H1 (cell line): Measurements from ENCODE around the gene CDRT15. TPM values are rescaled to one million over a fixed set of nuclear protein-coding genes. Genes with fewer than 3 reads are reported as not detected.

Experiments
- CTCF ChIA-PET: fragments of 300-600 bp; sonication (Branson Sonifier 250); formaldehyde crosslinking; loops from one replicate; lab custom pipeline; 2021; ENCODE audit not compliant: partially characterized antibody; lab: Charles Lee
- POLR2A ChIA-PET: fragments of 300-600 bp; sonication (Branson Sonifier 250); formaldehyde crosslinking; loops from one replicate; lab custom pipeline; 2021; ENCODE audit warnings: inconsistent platforms; ENCODE audit not compliant: partially characterized antibody; lab: Charles Lee
- DNase-seq, 2 experiments: peaks; one replicate each; pipeline versions ENCODE4 v3.0.0 to v3.0.0-alpha.2; 2010 to 2022; ENCODE audit warnings: low spot score in 2 of 2, low read depth in 1 of 2, mixed read lengths in 1 of 2
- FAIRE-seq: peaks from 2 replicates; lab custom pipeline; 2011; peaks lifted over from hg19 to GRCh38; lab: Jason Lieb, UNC
- H2AFZ ChIP-seq: 2 replicates; pipeline ENCODE4 v1.8.1; 2012; ENCODE audit warnings: low read length, inconsistent platforms
- H2AK5ac ChIP-seq: 2 replicates; pipeline ENCODE4 v1.6.1; 2013; ENCODE audit warnings: low read depth, low read length
- H2BK120ac ChIP-seq: replicated peaks from 2 replicates; pipeline ENCODE3; 2013; ENCODE audit warnings: low read depth, low read length, inconsistent platforms
- H2BK12ac ChIP-seq: 2 replicates; pipeline ENCODE4 v1.6.1; 2013; ENCODE audit warnings: low read depth, low read length
- H2BK15ac ChIP-seq: 2 replicates; pipeline ENCODE4 v1.6.1; 2013; ENCODE audit warnings: low read length
- H2BK20ac ChIP-seq: 2 replicates; pipeline ENCODE4 v1.6.1; 2013; ENCODE audit warnings: low read length
- H2BK5ac ChIP-seq: 2 replicates; pipeline ENCODE4 v1.6.1; 2013; ENCODE audit warnings: low read depth, low read length
- H3K14ac ChIP-seq: 2 replicates; pipeline ENCODE4 v1.6.1; 2013; ENCODE audit warnings: inconsistent platforms; ENCODE audit not compliant: insufficient read length
- H3K18ac ChIP-seq: 2 replicates; pipeline ENCODE4 v1.6.1; 2013; ENCODE audit warnings: low read length; ENCODE audit errors: extremely low read depth
- H3K23ac ChIP-seq: 2 replicates; pipeline ENCODE4 v1.6.1; 2013; ENCODE audit warnings: inconsistent platforms; ENCODE audit not compliant: insufficient read length
- H3K23me2 ChIP-seq: 2 replicates; pipeline ENCODE4 v1.6.1; 2013; ENCODE audit warnings: low read depth, low read length
- H3K27ac ChIP-seq: 2 replicates; pipeline ENCODE4 v1.6.1; 2011; ENCODE audit warnings: low read depth, low read length, inconsistent platforms
- H3K27me3 ChIP-seq, 4 experiments: replicated peaks in 1 of 4; 1 replicate in 1 of 4; 2 replicates in 3 of 4; pipeline versions ENCODE4 v1.6.1 to v1.8.1; 2011 to 2013; ENCODE audit warnings: low read length in 3 of 4, mild to moderate bottlenecking in 3 of 4, inconsistent platforms in 2 of 4, mixed read lengths in 2 of 4, moderate library complexity in 1 of 4; ENCODE audit not compliant: control insufficient read depth in 3 of 4, insufficient read depth in 3 of 4; ENCODE audit errors: extremely low read depth in 1 of 4
- H3K36me3 ChIP-seq, 4 experiments: 2 replicates each; pipeline versions ENCODE4 v1.6.1 to v1.8.1; 2011 to 2013; ENCODE audit warnings: mild to moderate bottlenecking in 4 of 4, low read length in 3 of 4, moderate library complexity in 2 of 4, control low read depth in 1 of 4, inconsistent platforms in 1 of 4; ENCODE audit not compliant: insufficient read depth in 4 of 4, control insufficient read depth in 2 of 4
- H3K4ac ChIP-seq: replicated peaks from 2 replicates; pipeline ENCODE3; 2013; ENCODE audit warnings: low read length, low read depth, mixed read lengths, inconsistent platforms; ENCODE audit not compliant: insufficient read length
- H3K4me1 ChIP-seq, 4 experiments: replicated peaks in 1 of 4; 1 replicate in 1 of 4; 2 replicates in 3 of 4; pipeline versions ENCODE4 v1.6.1 to v1.8.1; 2011 to 2013; ENCODE audit warnings: low read length in 3 of 4, inconsistent platforms in 2 of 4, mixed read lengths in 1 of 4; ENCODE audit not compliant: insufficient read depth in 4 of 4, control insufficient read depth in 3 of 4
- H3K4me2 ChIP-seq, 2 experiments: 2 replicates each; pipeline versions ENCODE4 v1.6.1 to v1.8.1; 2011 to 2013; ENCODE audit warnings: low read depth in 2 of 2, low read length in 2 of 2, control low read depth in 1 of 2, inconsistent platforms in 1 of 2, mild to moderate bottlenecking in 1 of 2; ENCODE audit not compliant: insufficient read depth in 1 of 2
- H3K4me3 ChIP-seq, 4 experiments: fragments of 200-600, 300-600 bp in 1 of 4; sonication (generic), shearing (Covaris generic), sonication (Bioruptor Twin) in 1 of 4; 2 replicates each; pipeline versions ENCODE4 v1.5.1 to v1.8.1; 2011 to 2016; ENCODE audit warnings: low read length in 4 of 4, low read depth in 3 of 4, control low read depth in 2 of 4, inconsistent platforms in 2 of 4, mild to moderate bottlenecking in 2 of 4, mixed read lengths in 1 of 4, moderate library complexity in 1 of 4; ENCODE audit not compliant: insufficient read depth in 2 of 4; ENCODE audit errors: extremely low read depth in 1 of 4
- H3K56ac ChIP-seq: replicated peaks from 2 replicates; pipeline ENCODE3; 2013; ENCODE audit warnings: low read depth, mild to moderate bottlenecking, mixed read lengths, low read length, inconsistent platforms; ENCODE audit not compliant: insufficient read length
- H3K79me1 ChIP-seq: 2 replicates; pipeline ENCODE4 v1.6.1; 2013; ENCODE audit warnings: low read depth, low read length, control low read depth
- H3K79me2 ChIP-seq, 2 experiments: 2 replicates each; pipeline versions ENCODE4 v1.6.1 to v1.8.1; 2012 to 2013; ENCODE audit warnings: low read length in 2 of 2, mild to moderate bottlenecking in 2 of 2, inconsistent platforms in 1 of 2; ENCODE audit not compliant: insufficient read depth in 2 of 2, control insufficient read depth in 1 of 2
- H3K9ac ChIP-seq, 4 experiments: replicated peaks in 1 of 4; 1 replicate in 1 of 4; 2 replicates in 3 of 4; pipeline versions ENCODE4 v1.6.1 to v1.8.1; 2011 to 2013; ENCODE audit warnings: low read depth in 3 of 4, low read length in 3 of 4, control low read depth in 2 of 4, mild to moderate bottlenecking in 2 of 4, moderate library complexity in 2 of 4, inconsistent platforms in 1 of 4; ENCODE audit errors: extremely low read depth in 1 of 4
- H3K9me3 ChIP-seq, 2 experiments: 2 replicates each; pipeline versions ENCODE4 v1.6.1 to v1.8.1; 2012 to 2013; ENCODE audit warnings: mild to moderate bottlenecking in 2 of 2, moderate library complexity in 2 of 2, control low read depth in 1 of 2, inconsistent platforms in 1 of 2, low read depth in 1 of 2, low read length in 1 of 2, mixed read lengths in 1 of 2; ENCODE audit not compliant: insufficient read depth in 2 of 2
- H4K20me1 ChIP-seq, 2 experiments: replicated peaks in 1 of 2; 2 replicates each; pipeline versions ENCODE3 to v1.8.1; 2011 to 2013; ENCODE audit warnings: inconsistent platforms in 2 of 2, low read length in 2 of 2, mild to moderate bottlenecking in 1 of 2; ENCODE audit not compliant: insufficient read depth in 2 of 2, control insufficient read depth in 1 of 2
- H4K5ac ChIP-seq: 2 replicates; pipeline ENCODE4 v1.6.1; 2013; ENCODE audit warnings: low read length, low read depth, mixed read lengths, inconsistent platforms; ENCODE audit not compliant: insufficient read length
- H4K8ac ChIP-seq: 2 replicates; pipeline ENCODE4 v1.8.0; 2013; ENCODE audit warnings: mild to moderate bottlenecking, moderate library complexity, low read length, inconsistent platforms; ENCODE audit not compliant: insufficient read depth; ENCODE audit errors: extremely low read depth
- H4K91ac ChIP-seq: replicated peaks from 2 replicates; pipeline ENCODE3; 2013; ENCODE audit warnings: low read length, mixed read lengths, inconsistent platforms; ENCODE audit not compliant: insufficient read length
- CBX8 ChIP-seq: fragments of 300-800, 300-1000 bp; sonication (generic); IDR thresholded peaks from 2 replicates; pipeline ENCODE4 v1.7.1; 2016; ENCODE audit warnings: low read depth, low read length, borderline replicate concordance
- NANOG ChIP-seq: IDR thresholded peaks from 2 replicates; pipeline ENCODE4 v1.6.1; 2011; ENCODE audit warnings: low read length, low read depth, mild to moderate bottlenecking, inconsistent platforms; ENCODE audit not compliant: insufficient read depth, poor library complexity, severe bottlenecking
- WGBS, 2 experiments: shearing (Covaris generic) in 1 of 2; methylation state at CpG; one replicate each; pipeline versions ENCODE4 v1.1.6 to v1.1.7; 2013 to 2015; ENCODE audit warnings: low lambda C conversion rate in 2 of 2, mixed read lengths in 2 of 2, inconsistent platforms in 1 of 2, low coverage in 1 of 2, missing lambda C conversion rate in 1 of 2; ENCODE audit not compliant: insufficient replicate concordance in 2 of 2, insufficient coverage in 1 of 2, insufficient read length in 1 of 2; ENCODE audit errors: extremely low coverage in 1 of 2, missing lambda C conversion rate in 1 of 2; 5-methylcytosine and 5-hydroxymethylcytosine counted together
- polyA plus RNA-seq, 7 experiments: library from polyadenylated mRNA; depleted of rRNA in 3 of 7; stranded (reverse) in 5 of 7; unstranded in 2 of 7; fragments of >200 nt in 5 of 7; fragments of 200-250 nt in 2 of 7; gene quantifications; 1 replicate in 5 of 7; 2 replicates in 1 of 7; 4 replicates in 1 of 7; pipeline versions ENCODE4 v1.2.1 to v1.2.3, GENCODE V29; 2011 to 2013; ENCODE audit warnings: missing spikeins in 2 of 7, mixed read lengths in 2 of 7
- total RNA-seq: library from RNA; stranded (reverse); fragmentation: NEBNext Ultra II Directional; extraction: Animal tissue kit (Norgen Biotek cat#: 25700); gene quantifications from 2 replicates; pipeline ENCODE4 v1.2.1, GENCODE V29; 2021

CDRT15 gene
- total and polyA plus RNA-seq, 2 of the 8 experiments (the other 6 are each of a cell fraction or from before 2014, with no cell fraction given): not detected

DNA sequence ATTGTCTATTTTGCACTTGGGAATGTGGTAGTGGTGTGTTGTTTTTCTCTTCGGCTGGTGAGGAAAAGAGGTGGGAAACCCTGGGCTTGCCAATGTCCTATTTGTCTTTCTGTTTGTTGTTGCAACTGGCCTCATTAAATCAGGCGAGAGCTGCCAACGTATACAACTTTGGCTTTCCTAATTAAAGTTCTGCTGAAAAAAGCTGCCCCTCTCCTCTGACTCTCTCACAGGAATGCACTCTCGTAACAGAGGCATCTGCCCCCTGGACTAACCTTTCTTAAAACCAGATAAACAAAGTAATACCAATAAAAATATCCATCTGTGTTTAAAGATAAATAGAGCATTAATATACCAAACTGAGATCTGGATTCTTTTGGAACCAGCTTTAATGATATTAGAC is 7.8 kb downstream of the CDRT15 start:
- H2BK5ac ChIP-seq: no peak overlapping the region
- no peak overlapping the region for H4K91ac ChIP-seq
- TF ChIP-seq CBX8 (no peak), NANOG (no peak)
- FAIRE-seq (no peak), DNase-seq (no peak)
- ChIA-PET POLR2A (no interaction called here), CTCF (no interaction called here)
- H3K4me2 ChIP-seq: no peak overlapping the region
- no peaks in the 10 kb centered on the region for H3K4me1 ChIP-seq
- H3K14ac ChIP-seq: no peak overlapping the region
- H2BK120ac ChIP-seq: no peak overlapping the region
- H4K5ac ChIP-seq: no peak overlapping the region
- 89% methylated on average over 4 of the region's 4 CpGs; no CpG with 5 or more reads in 1 of the 2 experiments for WGBS, 2 experiments
- no peaks in the 10 kb centered on the region for H3K27me3 ChIP-seq
- no peak overlapping the region for H2BK20ac ChIP-seq
- no peak overlapping the region for H2BK15ac ChIP-seq
- H3K9me3 ChIP-seq: no peaks in the 10 kb centered on the region
- no peaks in the 10 kb centered on the region for H3K79me1 ChIP-seq
- no peaks in the 10 kb centered on the region for H3K36me3 ChIP-seq
- no peak overlapping the region for H4K8ac ChIP-seq
- H3K4ac ChIP-seq: no peak overlapping the region
- H3K79me2 ChIP-seq: no peaks in the 10 kb centered on the region
- no peak overlapping the region for H3K9ac ChIP-seq
- no peak overlapping the region for H3K4me3 ChIP-seq
- H3K27ac ChIP-seq: no peak overlapping the region
- H3K18ac ChIP-seq: no peak overlapping the region
- H2AK5ac ChIP-seq: no peak overlapping the region
- no peaks in the 10 kb centered on the region for H4K20me1 ChIP-seq
- H3K23ac ChIP-seq: no peak overlapping the region
- no peak overlapping the region for H2BK12ac ChIP-seq
- H3K56ac ChIP-seq: no peak overlapping the region
- no peak overlapping the region for H2AFZ ChIP-seq
- H3K23me2 ChIP-seq: no peaks in the 10 kb centered on the region
